Vagina (tissue), 2 donors: ENCODE results near the gene L3MBTL4. TPM values are rescaled to one million over a fixed set of nuclear protein-coding genes. Genes with fewer than 3 reads are reported as not detected.

Source experiments
- DNase-seq, 2 donors: peaks; one replicate each; pipeline ENCODE4 v3.0.0-alpha.2; 2017; ENCODE audit errors: extremely low spot score in 2 of 2
- H3K27ac ChIP-seq: fragments of 200-600 bp; sonication (generic); one replicate; pipeline ENCODE4 v1.5.1; 2019
- H3K27me3 ChIP-seq: fragments of 200-600 bp; sonication (generic); one replicate; pipeline ENCODE4 v1.5.1; 2019
- H3K36me3 ChIP-seq, 2 donors: fragments of 200-600 bp; sonication (generic); one replicate each; pipeline ENCODE4 v1.5.1; 2017 to 2019
- H3K4me1 ChIP-seq: fragments of 200-600 bp; sonication (generic); one replicate; pipeline ENCODE4 v1.5.1; 2019
- H3K4me3 ChIP-seq, 2 donors: fragments of 200-600 bp; sonication (generic); 1 replicate in 1 of 2; 2 replicates in 1 of 2; pipeline ENCODE4 v1.5.1; 2016 to 2019
- H3K9me3 ChIP-seq: fragments of 200-600 bp; sonication (generic); one replicate; pipeline ENCODE4 v1.5.1; 2019
- CTCF ChIP-seq, 3 experiments: fragments of 450-650 bp in 2 of 3; fragments of 200-600 bp in 1 of 3; sonication (generic) in 1 of 3; IDR thresholded peaks; one replicate each; pipeline ENCODE4 v1.5.1; 2017 to 2019; ENCODE audit warnings: antibody characterized with exemption in 3 of 3, mild to moderate bottlenecking in 2 of 3, moderate library complexity in 2 of 3
- POLR2A ChIP-seq, 2 donors: fragments of 450-650 bp; IDR thresholded peaks; one replicate each; pipeline ENCODE4 v1.6.1; 2017; ENCODE audit warnings: antibody characterized with exemption in 2 of 2, mild to moderate bottlenecking in 2 of 2, moderate library complexity in 2 of 2
- POLR2AphosphoS5 ChIP-seq, 2 donors: sonication (generic); formaldehyde crosslinking; IDR thresholded peaks; one replicate each; pipeline ENCODE4 v1.9.0; 2017; ENCODE audit warnings: antibody characterized with exemption in 2 of 2, mild to moderate bottlenecking in 2 of 2, low read depth in 1 of 2; ENCODE audit not compliant: insufficient read depth in 1 of 2
- intact Hi-C: fragments of 100-400 bp; cut with DNase I; formaldehyde crosslinking; loops from one replicate; pipeline ENCODE4 v1.15.1; 2023
- total RNA-seq: library from RNA; depleted of rRNA; stranded (reverse); fragments of >200 nt; gene quantifications from one replicate; pipeline ENCODE4 v1.2.3, GENCODE V29; 2016

The L3MBTL4 gene
- total RNA-seq, 1 donor from 2014 or later: 9.6 TPM

DNA sequence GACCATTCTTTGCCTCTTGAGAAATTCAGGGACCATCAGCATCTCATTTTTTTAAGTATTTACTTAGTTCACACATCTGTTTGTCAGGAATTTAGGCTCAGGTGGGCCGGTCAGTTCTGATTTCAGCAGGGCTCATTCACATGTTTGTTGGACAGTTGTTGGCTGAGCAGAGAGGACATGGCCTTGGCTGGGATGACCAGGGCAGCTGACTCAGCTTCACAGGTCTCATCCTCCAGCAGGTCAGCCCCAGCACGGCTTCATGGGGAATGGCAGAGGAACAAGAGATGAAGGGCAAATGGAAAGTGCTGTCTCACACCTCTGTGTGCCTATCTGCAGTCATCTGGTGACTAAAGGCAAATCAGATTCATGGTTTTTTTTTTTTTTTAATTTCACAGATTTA, 383.3 kb downstream of the L3MBTL4 start:
- H3K27ac ChIP-seq: no peak overlapping the region
- no peaks in the 10 kb centered on the region for H3K9me3 ChIP-seq
- intact Hi-C loops: no loop called here
- TF ChIP-seq POLR2A (IDR thresholded peaks at IDR 0.05) (no peak), POLR2AphosphoS5 (IDR thresholded peaks at IDR 0.05; ENCODE audit: insufficient read depth in 1 of 2, low read depth in 1 of 2) (no peak), CTCF (IDR thresholded peaks at IDR 0.05) (no peak)
- H3K4me3 ChIP-seq: no peak overlapping the region
- H3K36me3 ChIP-seq: no peaks in the 10 kb centered on the region
- DNase-seq: no peak
- H3K27me3 ChIP-seq: no peaks in the 10 kb centered on the region
- no peaks in the 10 kb centered on the region for H3K4me1 ChIP-seq

- TF ChIP-seq POLR2AphosphoS5 (IDR thresholded peaks at IDR 0.05; ENCODE audit: insufficient read depth in 1 of 2, low read depth in 1 of 2) (no peak), CTCF (IDR thresholded peaks at IDR 0.05) (no peak), POLR2A (IDR thresholded peaks at IDR 0.05) (no peak)
- Histone ChIP-seq H3K36me3 (no peaks in the 10 kb centered on the region), H3K4me1 (no peaks in the 10 kb centered on the region), H3K9me3 (no peaks in the 10 kb centered on the region), H3K4me3 (no peak overlapping the region), H3K27me3 (no peaks in the 10 kb centered on the region), H3K27ac (no peak overlapping the region)
- intact Hi-C loops: no loop called here
- no peak for DNase-seq
These were observed 383.7 kb downstream of the L3MBTL4 start for GRCh38 chr18:6031002-6031401.

DNA sequence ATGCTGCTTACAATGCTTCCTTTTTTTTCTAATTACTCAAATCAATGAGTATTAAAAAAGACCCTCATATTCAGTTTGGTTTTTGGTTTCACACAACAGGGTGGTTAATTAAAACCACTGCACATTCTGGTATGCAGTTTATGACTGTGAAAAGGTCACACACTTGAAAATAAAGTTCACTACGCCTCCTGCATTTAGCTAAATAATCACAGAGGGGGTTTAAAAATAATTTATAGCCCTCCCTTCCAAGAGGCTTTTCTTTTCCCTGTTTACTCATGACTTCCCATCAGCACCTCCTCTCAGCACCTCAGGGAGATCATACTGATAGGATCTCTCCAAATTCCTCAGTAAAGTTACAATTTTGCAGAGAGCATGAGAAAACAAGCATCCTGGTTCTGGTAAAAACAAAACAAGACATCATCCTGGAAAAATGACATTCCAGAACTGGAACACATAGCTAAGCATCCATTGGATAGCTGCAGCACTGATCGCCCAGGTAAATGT, 389.9 kb downstream of the L3MBTL4 start:
- H3K4me3 ChIP-seq: no peak overlapping the region
- intact Hi-C loops: no loop called here
- H3K9me3 ChIP-seq: no peaks in the 10 kb centered on the region

DNA sequence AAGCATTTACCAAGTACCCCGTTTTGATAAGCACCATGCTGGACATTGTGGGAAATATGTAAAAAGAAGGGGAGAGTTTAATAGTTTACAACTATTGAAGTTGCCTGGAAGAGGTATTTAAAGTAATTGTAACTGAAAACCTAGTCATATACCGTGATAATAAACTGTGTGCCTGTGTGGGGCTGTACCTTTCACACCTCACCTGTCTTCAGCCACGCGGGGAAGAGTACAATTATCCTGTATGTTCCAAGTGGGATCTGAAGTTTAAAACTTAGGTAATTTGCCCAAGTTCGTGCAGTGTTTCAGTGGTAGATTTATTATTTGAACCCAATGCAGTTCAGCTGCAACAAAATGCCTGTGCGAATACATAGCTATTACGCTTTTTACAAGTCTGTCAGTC, 391.2 kb downstream of the L3MBTL4 start:
- no peaks in the 10 kb centered on the region for H3K9me3 ChIP-seq
- H3K27me3 ChIP-seq: no peaks in the 10 kb centered on the region
- H3K27ac ChIP-seq: no peak overlapping the region
- intact Hi-C loops: no loop called here
- H3K4me1 ChIP-seq: no peaks in the 10 kb centered on the region
- DNase-seq: no peak
- no peaks in the 10 kb centered on the region for H3K36me3 ChIP-seq
- no peak overlapping the region for H3K4me3 ChIP-seq
- TF ChIP-seq CTCF (IDR thresholded peaks at IDR 0.05): no peak
- TF ChIP-seq POLR2AphosphoS5 (IDR thresholded peaks at IDR 0.05; ENCODE audit: insufficient read depth in 1 of 2, low read depth in 1 of 2): no peak
- TF ChIP-seq POLR2A (IDR thresholded peaks at IDR 0.05): no peak

More for the DNA sequence above, 389.9 kb downstream of the L3MBTL4 start:
- H3K27me3 ChIP-seq: no peaks in the 10 kb centered on the region
- DNase-seq: no peak
- H3K27ac ChIP-seq: no peak overlapping the region
- H3K4me1 ChIP-seq: no peaks in the 10 kb centered on the region
- no peak for TF ChIP-seq CTCF (IDR thresholded peaks at IDR 0.05)
- no peak for TF ChIP-seq POLR2AphosphoS5 (IDR thresholded peaks at IDR 0.05; ENCODE audit: insufficient read depth in 1 of 2, low read depth in 1 of 2)
- no peak for TF ChIP-seq POLR2A (IDR thresholded peaks at IDR 0.05)
- no peaks in the 10 kb centered on the region for H3K36me3 ChIP-seq

DNA sequence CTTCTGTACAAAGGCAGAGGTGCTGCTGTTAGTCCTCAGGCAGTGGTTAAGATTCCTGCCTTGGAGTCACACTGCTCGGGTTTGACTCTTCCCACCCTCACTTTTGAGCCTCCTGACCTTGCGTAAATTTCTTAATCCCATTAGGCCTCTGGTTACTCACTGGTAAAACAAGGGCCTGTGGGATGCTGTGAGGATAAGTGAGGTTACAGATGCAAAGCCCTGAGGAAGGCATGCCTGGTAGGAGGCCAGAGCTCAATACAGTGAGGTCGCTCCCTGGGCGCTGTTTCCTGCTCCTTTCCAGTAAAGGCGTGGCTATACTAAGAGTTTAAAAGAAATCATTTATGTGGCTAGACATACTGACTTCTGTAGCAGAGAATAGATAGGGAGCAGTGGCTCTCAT, 391.9 kb downstream of the L3MBTL4 start:
- no peak overlapping the region for H3K27ac ChIP-seq
- H3K9me3 ChIP-seq: no peaks in the 10 kb centered on the region
- no peaks in the 10 kb centered on the region for H3K36me3 ChIP-seq
- no peaks in the 10 kb centered on the region for H3K27me3 ChIP-seq
- TF ChIP-seq POLR2AphosphoS5 (IDR thresholded peaks at IDR 0.05; ENCODE audit: insufficient read depth in 1 of 2, low read depth in 1 of 2): no peak
- TF ChIP-seq POLR2A (IDR thresholded peaks at IDR 0.05): no peak
- TF ChIP-seq CTCF (IDR thresholded peaks at IDR 0.05): no peak
- H3K4me3 ChIP-seq: no peak overlapping the region
- intact Hi-C loops: no loop called here
- no peaks in the 10 kb centered on the region for H3K4me1 ChIP-seq
- DNase-seq: no peak
